T-helper 1 cell treated with Interleukin-12 subunit alpha and Interleukin-12 subunit beta and Interleukin-4 antibody, amounts not matched to agents 30 ng/mL and 1 ng/mL, for 36 hours (primary cell): ENCODE measurements around the gene CDC73. TPM values are rescaled to one million over a fixed set of nuclear protein-coding genes. Genes with fewer than 3 reads are reported as not detected.

ENCODE experiments used
- intact Hi-C: fragments of 100-400 bp; cut with micrococcal nuclease; formaldehyde crosslinking; loops from one replicate; pipeline ENCODE4 v1.15.1; 2024
- total RNA-seq: library from RNA; stranded (reverse); gene quantifications from 2 replicates; pipeline ENCODE4 v1.2.3, GENCODE V29; 2022

Gene CDC73
- 65.3 and 68.7 TPM in 2 replicates for total RNA-seq

- intact Hi-C loops, result loop anchor here (1.0 to 5.0 kb wide), 8 partner anchors 9 to 649 kb away; partner anchors contain the start of genes GLRX2, RGS2, RO60 and UCHL5
Observed at GRCh38 chr1:193121616-193122593, at the start of gene CDC73. Gene CDC73 (plus strand): TSS chr1:193122031. CDS start chr1:193122201, 170 bp downstream.

GRCh38 chr1:193077991-193078390 is 43.8 kb upstream of the CDC73 start:
- intact Hi-C loops, result no loop called here

- intact Hi-C loops, result no loop called here
Observed at GRCh38 chr1:193079187-193079586, 42.6 kb upstream of the CDC73 start.

GRCh38 chr1:193083365-193084088 is 38.3 kb upstream of the CDC73 start:
- intact Hi-C loops, result loop anchor here (2.0 kb wide), 1 partner anchor 13 kb away; no protein-coding TSS in a partner anchor

GRCh38 chr1:193085263-193085662 is 36.6 kb upstream of the CDC73 start:
- intact Hi-C loops, result loop anchor here (2.0 kb wide), 1 partner anchor 14 kb away; no protein-coding TSS in a partner anchor

- intact Hi-C loops, result no loop called here
Observed at GRCh38 chr1:193086342-193086741, 35.5 kb upstream of the CDC73 start.

- intact Hi-C loops, result no loop called here
Observed at GRCh38 chr1:193087893-193088292, 33.9 kb upstream of the CDC73 start.

- intact Hi-C loops, result no loop called here
Observed at GRCh38 chr1:193090865-193091264, 31.0 kb upstream of the CDC73 start.

- intact Hi-C loops, result no loop called here
Observed at GRCh38 chr1:193094112-193094511, 27.7 kb upstream of the CDC73 start.

GRCh38 chr1:193102662-193103061 is 19.2 kb upstream of the CDC73 start:
- intact Hi-C loops, result no loop called here

- intact Hi-C loops, result no loop called here
Observed at GRCh38 chr1:193103759-193104501, 17.9 kb upstream of the CDC73 start.

GRCh38 chr1:193104502-193104906 is 17.3 kb upstream of the CDC73 start:
- intact Hi-C loops, result no loop called here

GRCh38 chr1:193104907-193105820 is 16.7 kb upstream of the CDC73 start, which contains the start of gene GLRX2:
Gene GLRX2 (minus strand): TSS chr1:193105414. CDS start chr1:193105382, 32 bp downstream.
- intact Hi-C loops, result loop anchor here (1.0 to 5.0 kb wide), 4 partner anchors 17 to 296 kb away; partner anchors contain the start of genes CDC73, RGS2, RO60 and UCHL5

GRCh38 chr1:193105821-193106177 is 16.0 kb upstream of the CDC73 start:
- intact Hi-C loops, result loop anchor here (1.0 to 5.0 kb wide), 4 partner anchors 17 to 296 kb away; partner anchors contain the start of genes CDC73, RGS2, RO60 and UCHL5

GRCh38 chr1:193108471-193108870 is 13.4 kb upstream of the CDC73 start:
- intact Hi-C loops, result loop anchor here (5.0 kb wide), 1 partner anchor 171 kb away; no protein-coding TSS in a partner anchor

GRCh38 chr1:193109619-193110018 is 12.2 kb upstream of the CDC73 start:
- intact Hi-C loops, result loop anchor here (5.0 kb wide), 1 partner anchor 172 kb away; no protein-coding TSS in a partner anchor

GRCh38 chr1:193110246-193110645 is 11.6 kb upstream of the CDC73 start:
- intact Hi-C loops, result no loop called here

- intact Hi-C loops, result no loop called here
Observed at GRCh38 chr1:193110864-193111263, 11.0 kb upstream of the CDC73 start.

GRCh38 chr1:193111641-193112090 is 10.2 kb upstream of the CDC73 start:
- intact Hi-C loops, result no loop called here
